ENCODE measurements around the gene BCAS4. TPM values are rescaled to one million over a fixed set of nuclear protein-coding genes. Genes with fewer than 3 reads are reported as not detected.
A peak's percentile ranks its signal among the peaks of the same experiment; 100 is the strongest.

BCAS4 gene
- total RNA-seq, 1 donor from 2014 or later: 12.9 TPM

DNA sequence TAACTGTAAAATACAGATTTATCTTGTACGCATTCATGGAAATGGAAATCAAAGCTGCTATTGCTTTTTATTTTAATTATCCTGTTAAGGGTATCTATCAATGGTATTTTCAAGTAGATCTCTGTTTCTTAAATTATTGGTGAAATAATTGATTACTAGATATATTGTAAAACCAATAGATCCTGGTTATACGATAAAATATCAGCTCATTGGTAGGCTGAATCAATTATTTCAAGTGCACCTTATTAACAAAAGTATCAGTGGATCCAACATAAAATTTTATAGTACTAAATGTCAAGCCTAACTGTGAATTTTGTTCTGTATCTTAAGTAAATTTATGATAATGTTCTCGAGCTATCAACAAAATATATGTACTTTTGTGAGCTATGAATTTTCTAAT lies 41.7 kb upstream of the BCAS4 start:
- no peak for DNase-seq (ENCODE audit: low spot score in 2 of 2, unreplicated experiment in 2 of 2)
- no peak overlapping the region for H3K27ac Mint-ChIP-seq

GRCh38 chr20:50754420-50754819 lies 40.4 kb upstream of the BCAS4 start:
- Mint-ChIP-seq H3K9me3 (no peaks in the 10 kb centered on the region), H3K36me3 (peaks cover 4% of the 10 kb centered on the region), H3K27ac (no peak overlapping the region), H3K27me3 (ENCODE audit: low read depth) (no peaks in the 10 kb centered on the region), H3K4me1 (peaks cover 11% of the 10 kb centered on the region), H3K4me3 (no peak overlapping the region)
- no peak for DNase-seq (ENCODE audit: low spot score in 2 of 2, unreplicated experiment in 2 of 2)
- TF ChIP-seq, protein P1, sequence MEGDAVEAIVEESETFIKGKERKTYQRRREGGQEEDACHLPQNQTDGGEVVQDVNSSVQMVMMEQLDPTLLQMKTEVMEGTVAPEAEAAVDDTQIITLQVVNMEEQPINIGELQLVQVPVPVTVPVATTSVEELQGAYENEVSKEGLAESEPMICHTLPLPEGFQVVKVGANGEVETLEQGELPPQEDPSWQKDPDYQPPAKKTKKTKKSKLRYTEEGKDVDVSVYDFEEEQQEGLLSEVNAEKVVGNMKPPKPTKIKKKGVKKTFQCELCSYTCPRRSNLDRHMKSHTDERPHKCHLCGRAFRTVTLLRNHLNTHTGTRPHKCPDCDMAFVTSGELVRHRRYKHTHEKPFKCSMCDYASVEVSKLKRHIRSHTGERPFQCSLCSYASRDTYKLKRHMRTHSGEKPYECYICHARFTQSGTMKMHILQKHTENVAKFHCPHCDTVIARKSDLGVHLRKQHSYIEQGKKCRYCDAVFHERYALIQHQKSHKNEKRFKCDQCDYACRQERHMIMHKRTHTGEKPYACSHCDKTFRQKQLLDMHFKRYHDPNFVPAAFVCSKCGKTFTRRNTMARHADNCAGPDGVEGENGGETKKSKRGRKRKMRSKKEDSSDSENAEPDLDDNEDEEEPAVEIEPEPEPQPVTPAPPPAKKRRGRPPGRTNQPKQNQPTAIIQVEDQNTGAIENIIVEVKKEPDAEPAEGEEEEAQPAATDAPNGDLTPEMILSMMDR (IDR thresholded peaks at IDR 0.05; ENCODE audit: unreplicated experiment): no peak

More for the DNA sequence above, 41.7 kb upstream of the BCAS4 start:
- TF ChIP-seq, protein P1 (IDR thresholded peaks at IDR 0.05; ENCODE audit: unreplicated experiment): no peak
- Mint-ChIP-seq H3K36me3 (peaks cover 4% of the 10 kb centered on the region), H3K9me3 (no peaks in the 10 kb centered on the region), H3K4me1 (peaks cover 8% of the 10 kb centered on the region), H3K4me3 (no peak overlapping the region), H3K27me3 (ENCODE audit: low read depth) (no peaks in the 10 kb centered on the region)

GRCh38 chr20:50756447-50756846 lies 38.4 kb upstream of the BCAS4 start:
- H3K27ac Mint-ChIP-seq: no peak overlapping the region
- H3K4me1 Mint-ChIP-seq: peaks cover 8% of the 10 kb centered on the region
- H3K4me3 Mint-ChIP-seq: no peak overlapping the region
- TF ChIP-seq, protein P1 (IDR thresholded peaks at IDR 0.05; ENCODE audit: unreplicated experiment): no peak
- peaks cover 4% of the 10 kb centered on the region for H3K36me3 Mint-ChIP-seq
- H3K9me3 Mint-ChIP-seq: no peaks in the 10 kb centered on the region
- no peak for DNase-seq (ENCODE audit: low spot score in 2 of 2, unreplicated experiment in 2 of 2)
- H3K27me3 Mint-ChIP-seq (ENCODE audit: low read depth): no peaks in the 10 kb centered on the region

- Mint-ChIP-seq H3K4me1 (peaks cover 23% of the 10 kb centered on the region), H3K27me3 (ENCODE audit: low read depth) (no peaks in the 10 kb centered on the region), H3K27ac (peak overlapping the region; percentile 30), H3K36me3 (peaks cover 2% of the 10 kb centered on the region), H3K4me3 (no peak overlapping the region), H3K9me3 (no peaks in the 10 kb centered on the region)
- TF ChIP-seq, protein P1 (IDR thresholded peaks at IDR 0.05; ENCODE audit: unreplicated experiment): no peak
- DNase-seq (ENCODE audit: low spot score in 2 of 2, unreplicated experiment in 2 of 2): no peak
Measured at GRCh38 chr20:50758469-50758868, 36.4 kb upstream of the BCAS4 start.

- no peaks in the 10 kb centered on the region for H3K27me3 Mint-ChIP-seq (ENCODE audit: low read depth)
- DNase-seq (ENCODE audit: low spot score in 2 of 2, unreplicated experiment in 2 of 2): peak in 1 of 2 experiments; percentile 27
- no peak overlapping the region for H3K4me3 Mint-ChIP-seq
- no peak overlapping the region for H3K27ac Mint-ChIP-seq
- H3K9me3 Mint-ChIP-seq: no peaks in the 10 kb centered on the region
- TF ChIP-seq, protein P1 (IDR thresholded peaks at IDR 0.05; ENCODE audit: unreplicated experiment): no peak
- peaks cover 26% of the 10 kb centered on the region for H3K4me1 Mint-ChIP-seq
- peaks cover 2% of the 10 kb centered on the region for H3K36me3 Mint-ChIP-seq
Measured at GRCh38 chr20:50758992-50759391, 35.9 kb upstream of the BCAS4 start.

- Mint-ChIP-seq H3K4me3 (no peak overlapping the region), H3K4me1 (peaks cover 32% of the 10 kb centered on the region), H3K36me3 (no peaks in the 10 kb centered on the region), H3K27ac (no peak overlapping the region), H3K27me3 (ENCODE audit: low read depth) (no peaks in the 10 kb centered on the region), H3K9me3 (no peaks in the 10 kb centered on the region)
- TF ChIP-seq, protein P1 (IDR thresholded peaks at IDR 0.05; ENCODE audit: unreplicated experiment): no peak
- peak in 1 of 2 experiments; percentile 14 for DNase-seq (ENCODE audit: low spot score in 2 of 2, unreplicated experiment in 2 of 2)
Measured at GRCh38 chr20:50759678-50760077, 35.2 kb upstream of the BCAS4 start.

Measured in mesothelial cell of epicardium (in vitro differentiated cells).